ENCODE data around the gene ASB8.
"Not testable (repeated sequence)": the region's sequence is repeated elsewhere in the genome, so short reads cannot be mapped to it uniquely, and the experiment has no call there.

Gene ASB8

DNA sequence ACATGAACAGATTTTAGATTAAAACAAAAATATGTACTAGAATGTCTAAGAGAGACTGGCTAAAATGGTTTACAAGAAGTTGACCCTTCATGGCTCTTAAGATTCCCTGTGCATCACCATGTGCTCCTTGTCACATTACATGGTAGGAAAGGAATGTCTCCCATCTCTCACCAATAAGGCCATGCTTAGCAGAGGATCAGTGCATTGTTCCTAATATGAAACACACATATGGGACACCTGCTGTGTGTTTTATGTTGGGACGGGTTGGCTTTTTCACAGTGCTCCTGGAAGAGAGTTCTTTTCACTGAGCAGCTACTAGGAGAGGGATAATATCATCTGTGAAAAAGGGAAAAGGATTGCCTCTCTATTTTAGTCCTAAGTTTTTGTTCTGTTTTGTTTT, 28.5 kb downstream of the ASB8 start:
- TF ChIP-seq CTCF (IDR thresholded peaks at IDR 0.05; ENCODE audit: low read depth, low read length, missing control alignments), result no peak
- no peak overlapping the region for H3K4me3 ChIP-seq (replicated peaks; ENCODE audit: low read depth, low read length)
- no peak for DNase-seq (ENCODE audit: extremely low read depth, low read depth)

- no peak overlapping the region for H3K4me3 ChIP-seq (replicated peaks; ENCODE audit: low read depth, low read length)
- no peak for TF ChIP-seq CTCF (IDR thresholded peaks at IDR 0.05; ENCODE audit: low read depth, low read length, missing control alignments)
- DNase-seq (ENCODE audit: extremely low read depth, low read depth), result no peak
Observed at GRCh38 chr12:48126953-48127630, 30.2 kb downstream of the ASB8 start.

- TF ChIP-seq CTCF (IDR thresholded peaks at IDR 0.05; ENCODE audit: low read depth, low read length, missing control alignments), result no peak
- DNase-seq (ENCODE audit: extremely low read depth, low read depth), result no peak
- no peak overlapping the region for H3K4me3 ChIP-seq (replicated peaks; ENCODE audit: low read depth, low read length)
Observed at GRCh38 chr12:48125985-48126384, 31.3 kb downstream of the ASB8 start.

- not testable (repeated sequence) for DNase-seq (ENCODE audit: extremely low read depth, low read depth); H3K4me3 ChIP-seq (replicated peaks; ENCODE audit: low read depth, low read length)
Observed at GRCh38 chr12:48125542-48125941, 31.8 kb downstream of the ASB8 start.

DNA sequence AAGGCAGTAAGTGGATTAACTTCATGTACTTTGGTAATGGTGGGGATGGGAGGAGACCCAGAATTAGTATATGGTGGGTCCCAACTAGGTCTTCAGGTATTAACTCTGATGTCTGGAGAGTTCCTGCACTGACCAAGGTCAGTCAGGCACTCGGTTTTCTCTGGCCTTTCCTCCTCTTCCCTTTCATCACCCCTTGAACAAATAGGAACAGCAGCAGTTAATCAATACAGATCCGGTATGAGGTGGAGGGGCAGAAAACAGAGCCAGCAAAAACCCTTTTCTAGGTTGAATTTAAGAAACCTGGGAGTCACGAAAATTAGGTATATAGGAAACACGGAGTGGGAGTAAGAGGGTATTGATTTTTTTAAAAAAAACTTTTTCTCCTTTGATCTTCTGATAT, 34.1 kb downstream of the ASB8 start:
- H3K4me3 ChIP-seq (replicated peaks; ENCODE audit: low read depth, low read length), result no peak overlapping the region
- no peak for TF ChIP-seq CTCF (IDR thresholded peaks at IDR 0.05; ENCODE audit: low read depth, low read length, missing control alignments)
- DNase-seq (ENCODE audit: extremely low read depth, low read depth), result no peak

DNA sequence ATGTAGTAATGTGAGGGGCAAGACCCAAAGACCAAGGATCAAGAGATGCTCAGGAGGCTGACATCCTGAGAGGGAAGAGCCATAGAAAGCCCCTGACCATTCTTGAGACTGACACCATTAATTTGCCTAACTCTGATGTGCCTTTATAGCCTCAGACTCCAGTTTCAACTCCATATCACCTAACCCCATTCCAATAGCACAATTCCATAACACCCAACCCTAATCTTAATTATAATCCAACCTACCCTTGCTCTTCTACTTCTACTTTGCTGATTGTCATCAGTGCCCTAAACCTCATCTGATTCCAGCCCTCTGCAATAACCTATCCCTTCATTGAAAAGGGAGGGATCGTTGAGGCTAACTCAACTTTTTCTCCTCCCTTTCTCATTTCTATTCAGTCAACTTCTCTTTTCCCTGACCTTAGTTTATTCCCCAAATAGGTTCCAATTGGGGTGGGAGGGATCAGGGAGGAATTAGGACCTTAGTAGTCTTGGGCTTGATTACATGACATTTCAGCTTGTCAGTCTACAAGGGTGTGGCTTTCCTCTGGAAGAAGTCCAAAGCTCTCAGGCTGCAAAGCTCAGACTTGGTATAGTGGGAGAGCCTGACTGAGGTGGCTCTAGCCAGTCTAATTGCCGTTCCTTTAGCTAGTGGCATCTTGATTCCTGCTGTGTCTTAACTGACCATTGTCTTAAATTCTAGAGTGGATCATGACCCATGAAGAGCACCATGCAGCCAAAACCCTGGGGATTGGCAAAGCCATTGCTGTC, 35.1 kb downstream of the ASB8 start:
- no peak for DNase-seq (ENCODE audit: extremely low read depth, low read depth)
- H3K4me3 ChIP-seq (replicated peaks; ENCODE audit: low read depth, low read length), result no peak overlapping the region
- TF ChIP-seq CTCF (IDR thresholded peaks at IDR 0.05; ENCODE audit: low read depth, low read length, missing control alignments), result no peak

DNA sequence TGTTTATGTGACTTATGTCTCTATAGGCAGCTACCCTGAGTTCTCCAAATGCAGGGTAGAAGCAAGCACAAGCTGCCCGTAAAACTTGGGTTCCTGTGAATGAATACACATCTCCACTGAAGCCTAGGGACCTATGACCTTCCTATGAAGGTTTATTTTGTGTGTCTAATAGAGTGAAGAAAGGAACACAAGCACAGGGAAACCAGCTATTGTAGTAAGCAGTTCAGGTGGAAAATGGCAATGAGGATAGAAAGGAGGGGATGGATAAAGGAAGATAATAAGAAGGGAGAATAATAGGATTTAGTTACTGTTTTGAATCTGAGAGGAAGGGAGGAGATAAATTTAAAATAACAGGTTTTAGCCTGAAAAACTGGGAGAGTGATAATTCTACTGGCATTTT, 35.8 kb downstream of the ASB8 start:
- no peak for DNase-seq (ENCODE audit: extremely low read depth, low read depth)
- TF ChIP-seq CTCF (IDR thresholded peaks at IDR 0.05; ENCODE audit: low read depth, low read length, missing control alignments), result no peak
- no peak overlapping the region; the same call in 1 of the 2 replicates for H3K4me3 ChIP-seq (replicated peaks; ENCODE audit: low read depth, low read length)

All from HFF-Myc (cell line).